Stimulated activated naive CD4-positive, alpha-beta T cell treated with Interleukin-2 at 50 U/mL for 16 hours (primary cell): ENCODE measurements around the gene BLOC1S6.

Source experiments
- DNase-seq: peaks from one replicate; lab custom pipeline; 2025; lab: John Stamatoyannopoulos, UW

BLOC1S6 gene, protein sequence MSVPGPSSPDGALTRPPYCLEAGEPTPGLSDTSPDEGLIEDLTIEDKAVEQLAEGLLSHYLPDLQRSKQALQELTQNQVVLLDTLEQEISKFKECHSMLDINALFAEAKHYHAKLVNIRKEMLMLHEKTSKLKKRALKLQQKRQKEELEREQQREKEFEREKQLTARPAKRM

DNA sequence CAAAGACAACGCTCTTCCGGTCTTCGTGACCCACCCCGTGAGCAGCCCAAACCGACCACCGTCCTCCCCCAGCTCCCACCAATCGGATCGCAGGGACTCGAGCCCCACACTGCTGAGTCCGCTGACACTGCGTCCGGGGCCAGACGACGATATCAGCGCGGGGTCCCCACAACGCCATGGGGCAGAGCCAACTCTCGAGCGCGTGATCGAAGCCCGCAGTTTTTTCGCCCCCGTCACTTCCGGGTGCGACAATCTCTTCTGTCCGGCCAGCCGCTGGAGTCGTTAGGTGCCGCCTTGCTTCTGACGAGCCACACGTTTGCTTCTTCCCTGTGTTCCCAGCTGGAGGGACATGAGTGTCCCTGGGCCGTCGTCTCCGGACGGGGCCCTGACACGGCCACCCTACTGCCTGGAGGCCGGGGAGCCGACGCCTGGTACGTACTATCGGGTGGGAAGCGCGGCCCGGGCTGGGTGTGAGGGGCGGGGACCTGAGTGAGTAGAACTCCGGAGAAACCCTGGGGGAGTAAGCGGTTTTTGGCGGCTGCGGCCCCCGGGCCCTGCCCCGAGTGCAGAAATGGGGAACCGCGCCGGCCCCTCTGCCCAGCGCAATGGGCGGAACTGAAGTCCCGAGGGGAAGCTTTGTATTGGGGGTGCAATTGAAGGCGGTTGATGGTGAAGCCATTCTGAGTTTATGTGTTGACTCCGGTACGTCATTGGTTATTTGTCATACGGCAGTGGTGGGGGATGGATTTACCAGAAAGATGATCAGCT lies at the start of gene BLOC1S6:
Gene BLOC1S6 (plus strand): TSS at position 285 of the 768 bp plus-strand sequence. CDS start 65 bp downstream, at position 350.
- DNase-seq = peak; percentile 85

DNA sequence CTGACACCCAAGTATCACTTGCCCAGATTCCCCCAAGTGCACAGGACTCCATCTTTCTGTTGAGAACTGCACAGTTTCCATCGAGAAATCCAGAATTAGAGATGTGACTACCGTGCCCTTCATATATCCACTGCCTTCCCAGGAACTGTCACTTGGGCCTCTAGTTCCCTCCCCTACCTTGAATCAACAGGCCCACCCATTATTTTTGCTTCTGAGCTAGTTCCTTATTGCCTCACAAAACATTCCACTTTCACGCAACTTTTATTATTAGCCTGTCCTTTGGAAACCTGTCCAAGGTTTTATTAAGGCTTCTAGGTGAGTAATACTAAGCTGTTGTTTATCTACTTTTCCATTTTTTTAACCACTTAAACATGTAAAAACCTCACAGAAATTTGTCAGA lies 47.5 kb upstream of the BLOC1S6 start:
- DNase-seq = no peak

DNA sequence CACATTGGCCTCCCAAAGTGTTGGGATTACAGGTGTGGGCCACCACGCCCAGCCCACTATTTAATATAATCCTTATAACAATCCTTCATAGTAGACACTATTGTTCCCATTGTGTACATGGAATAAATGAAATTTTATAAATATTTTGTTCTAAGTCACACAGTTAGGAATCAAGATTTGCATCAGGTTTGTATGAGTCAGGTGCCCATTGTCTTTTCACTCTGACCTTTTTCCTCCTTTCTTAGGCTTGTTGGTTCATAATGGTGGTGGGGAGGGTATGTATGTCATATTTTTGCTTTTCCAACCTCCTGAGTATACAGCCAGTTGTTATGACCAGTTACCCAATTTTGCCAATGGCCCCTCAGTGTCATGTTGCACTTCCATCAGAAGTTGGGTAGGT lies 46.6 kb upstream of the BLOC1S6 start:
- no peak for DNase-seq

DNA sequence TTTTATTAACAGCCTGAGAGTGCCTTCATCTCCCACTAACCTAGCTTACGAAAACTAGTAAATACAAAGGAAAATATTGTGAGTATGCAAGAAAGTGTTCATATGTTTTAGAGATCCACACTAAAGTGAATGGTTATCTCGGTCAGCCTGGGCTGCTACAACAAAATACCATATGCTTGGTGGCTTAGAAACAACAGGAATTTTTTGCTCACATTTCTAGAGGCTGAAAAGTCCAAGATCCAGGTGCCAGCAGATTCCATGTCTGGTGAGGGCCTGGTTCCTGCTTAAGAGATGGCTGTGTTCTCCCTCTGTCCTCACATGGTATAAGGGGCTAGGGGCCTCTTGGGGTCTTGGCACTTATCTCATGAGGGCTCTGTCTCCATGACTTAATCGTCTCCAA lies 44.1 kb upstream of the BLOC1S6 start:
- DNase-seq = no peak

DNA sequence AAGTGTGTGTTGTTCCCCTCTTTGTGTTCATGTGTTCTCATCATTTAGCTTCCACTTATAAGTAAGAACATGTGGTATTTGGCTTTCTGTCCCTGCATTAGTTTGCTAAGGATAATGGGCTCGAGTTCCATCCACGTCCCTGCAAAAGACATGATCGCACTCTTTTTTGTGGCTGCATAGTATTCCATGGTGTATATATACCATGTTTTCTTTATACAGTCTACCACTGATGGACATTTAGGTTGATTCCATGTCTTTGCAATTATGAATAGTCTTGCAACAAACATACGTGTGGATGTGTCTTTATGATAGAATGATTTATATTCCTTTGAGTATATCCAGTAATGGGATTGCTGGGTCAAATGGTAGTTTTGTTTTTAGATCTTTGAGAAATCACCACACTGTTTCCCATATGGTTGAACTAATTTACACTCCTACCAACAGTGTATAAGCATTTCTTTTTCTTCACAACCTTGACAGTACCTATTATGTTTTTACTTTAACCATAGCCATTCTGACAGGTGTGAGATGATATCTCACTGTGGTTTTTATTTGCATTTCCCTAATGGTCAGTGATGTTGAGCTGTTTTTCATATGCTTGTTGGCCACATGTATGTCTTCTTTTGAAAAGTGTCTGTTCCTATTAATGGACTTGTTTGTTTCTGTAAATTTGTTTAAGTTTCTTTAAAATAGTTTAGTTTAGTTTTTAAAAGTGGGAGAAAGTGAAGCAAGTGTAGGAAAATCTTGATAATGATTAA lies 42.7 kb upstream of the BLOC1S6 start:
- DNase-seq = no peak

DNA sequence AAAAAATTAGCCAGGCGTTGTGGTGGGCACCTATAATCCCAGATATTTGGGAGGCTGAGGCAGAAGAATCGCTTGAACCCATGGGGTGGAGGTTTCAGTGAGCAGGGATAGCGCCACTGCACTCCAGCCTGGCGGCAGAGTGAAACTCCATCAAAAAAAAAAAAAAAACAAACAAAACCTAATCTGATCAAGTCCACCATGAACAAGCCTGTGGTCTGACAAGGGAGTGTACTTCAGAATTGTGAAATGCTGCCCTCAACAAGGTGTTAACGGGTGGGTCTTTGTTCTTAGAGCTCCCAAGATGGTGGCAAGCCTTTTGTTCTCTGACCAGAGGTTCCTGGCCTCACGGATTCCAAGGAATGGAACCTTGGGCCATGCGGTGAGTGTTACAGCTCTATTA lies 40.4 kb upstream of the BLOC1S6 start:
- DNase-seq = no peak

DNA sequence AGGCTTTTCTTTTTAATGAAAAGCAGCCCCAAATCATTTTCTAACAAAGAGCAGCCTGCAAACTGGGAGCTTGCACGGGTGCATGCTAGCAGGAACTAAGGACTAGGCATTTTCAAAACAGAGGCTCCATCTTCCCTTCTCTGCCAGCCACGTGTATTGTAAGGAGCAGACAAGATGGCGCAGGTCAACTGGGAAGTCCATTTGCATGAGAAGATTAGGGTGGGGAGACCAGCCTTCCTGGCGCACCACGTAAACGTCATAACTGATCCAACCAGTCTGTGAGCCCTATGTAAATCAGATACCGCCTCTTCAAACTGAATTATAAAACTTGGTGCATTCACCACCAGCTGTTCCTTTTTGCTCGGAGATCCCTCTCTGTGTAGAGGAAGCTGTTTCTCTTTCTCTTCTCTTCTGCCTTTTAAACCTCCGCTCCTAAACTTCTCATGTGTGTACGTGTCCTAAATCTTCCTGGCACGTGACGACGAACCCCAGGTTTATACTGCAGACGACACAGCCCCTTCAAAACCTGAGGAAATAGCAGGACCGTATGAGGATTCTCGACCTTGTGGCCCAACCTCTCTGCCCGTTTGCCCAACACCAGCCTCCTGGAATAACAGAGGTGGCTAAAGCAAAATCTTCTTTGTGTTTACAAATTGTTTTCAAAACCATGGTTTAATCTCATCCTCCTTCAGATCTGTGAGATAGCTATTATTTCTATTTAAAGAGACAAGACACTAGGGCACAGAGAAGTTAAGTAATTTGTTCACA lies 38.2 kb upstream of the BLOC1S6 start:
- no peak for DNase-seq

DNA sequence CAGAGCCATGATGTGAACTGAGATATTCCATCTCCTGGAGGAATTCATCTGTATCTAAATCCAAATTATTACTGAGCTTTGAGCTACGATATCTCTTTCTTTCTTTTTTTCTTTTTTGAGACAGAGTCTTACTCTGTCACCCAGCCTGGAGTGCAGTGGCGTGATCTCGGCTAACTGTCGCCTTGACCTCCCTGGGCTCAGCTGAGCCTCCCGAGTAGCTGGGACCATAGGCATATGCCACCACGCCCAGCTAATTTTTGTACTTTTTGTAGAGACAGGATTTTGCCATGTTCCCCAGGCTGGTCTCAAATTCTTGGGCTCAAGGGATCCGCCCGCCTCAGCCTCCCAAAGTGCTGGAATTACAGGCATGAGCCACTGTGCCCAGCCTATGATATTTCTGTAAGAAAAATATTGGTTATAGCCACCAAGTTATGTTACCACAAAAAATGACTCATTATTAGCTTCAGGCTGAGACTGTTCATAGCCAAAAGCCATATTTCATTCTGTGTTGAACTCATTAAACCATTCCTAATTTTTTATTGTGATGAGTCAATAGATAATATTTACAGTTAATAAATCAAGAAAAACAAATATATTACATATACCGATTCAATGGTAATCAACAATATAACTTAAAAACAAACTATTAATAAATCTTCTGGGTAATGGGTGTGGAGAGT lies 37.5 kb upstream of the BLOC1S6 start:
- DNase-seq = no peak

DNA sequence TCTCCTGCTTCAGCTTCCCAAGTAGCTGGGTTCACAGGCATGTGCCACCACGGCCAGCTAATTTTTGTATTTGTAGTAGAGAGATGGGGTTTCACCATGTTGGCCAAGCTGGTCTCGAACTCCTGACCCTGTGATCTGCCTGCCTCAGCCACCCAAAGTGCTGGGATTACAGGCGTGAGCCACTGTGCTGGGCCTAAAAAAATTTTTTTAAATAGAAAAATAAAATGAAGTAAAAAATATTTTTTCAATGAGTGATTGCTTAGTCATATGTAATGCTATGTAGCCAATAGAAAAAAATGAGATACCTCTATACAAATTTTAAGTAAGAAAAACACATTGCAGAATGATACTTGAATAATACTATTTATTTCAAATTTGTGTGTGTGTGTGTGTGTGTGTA lies 36.7 kb upstream of the BLOC1S6 start:
- no peak for DNase-seq

DNA sequence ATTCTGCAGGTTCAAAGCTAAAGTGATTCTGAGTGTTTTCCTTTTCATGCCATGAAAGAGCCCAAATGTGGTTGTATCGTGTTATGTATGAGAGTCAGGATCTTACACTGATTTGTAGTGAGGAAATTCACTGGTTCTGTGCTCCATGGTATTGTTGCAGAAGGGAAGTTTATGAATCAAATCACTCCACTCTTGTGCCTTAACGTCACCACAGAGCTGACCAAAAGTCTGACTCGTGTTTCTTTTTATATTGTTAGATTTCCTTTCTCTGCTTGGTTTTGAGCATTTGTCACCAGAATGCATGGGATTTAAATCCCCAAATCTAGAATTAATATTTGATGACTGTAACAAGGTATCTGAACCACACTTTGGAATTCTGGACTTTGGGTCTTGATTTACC lies 35.5 kb upstream of the BLOC1S6 start:
- no peak for DNase-seq

DNA sequence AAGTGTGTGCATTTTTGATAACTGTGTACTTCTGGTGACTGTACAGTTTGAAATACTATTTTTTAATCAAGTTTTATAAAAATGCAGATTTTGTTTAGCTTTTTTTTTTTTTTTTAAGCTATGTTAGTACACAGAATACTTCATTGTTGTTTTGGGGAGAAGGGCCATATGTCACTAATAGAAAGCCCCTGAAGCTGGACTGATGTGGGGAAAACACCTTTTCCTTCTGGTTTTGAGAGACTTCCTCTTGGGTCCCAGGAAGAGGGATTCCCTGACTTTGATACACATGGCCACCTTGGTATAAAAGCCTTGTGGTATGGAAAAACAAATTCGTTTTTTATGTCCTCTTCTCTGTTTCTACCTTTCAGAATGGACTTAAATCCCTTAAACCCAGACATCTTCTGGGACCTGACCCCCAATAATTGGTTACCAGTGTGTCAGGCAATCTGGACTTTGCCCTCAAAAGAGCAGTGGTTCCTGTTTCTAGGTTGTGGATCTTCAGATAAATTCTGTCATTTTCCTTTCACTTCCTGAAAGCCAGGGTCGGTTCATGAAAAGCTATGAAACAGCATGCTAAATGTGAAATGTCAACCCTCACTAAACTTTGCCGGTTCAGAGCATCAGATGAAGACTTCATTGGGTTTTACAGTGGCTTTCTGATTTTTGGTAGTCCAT lies 31.1 kb upstream of the BLOC1S6 start:
- no peak for DNase-seq

DNA sequence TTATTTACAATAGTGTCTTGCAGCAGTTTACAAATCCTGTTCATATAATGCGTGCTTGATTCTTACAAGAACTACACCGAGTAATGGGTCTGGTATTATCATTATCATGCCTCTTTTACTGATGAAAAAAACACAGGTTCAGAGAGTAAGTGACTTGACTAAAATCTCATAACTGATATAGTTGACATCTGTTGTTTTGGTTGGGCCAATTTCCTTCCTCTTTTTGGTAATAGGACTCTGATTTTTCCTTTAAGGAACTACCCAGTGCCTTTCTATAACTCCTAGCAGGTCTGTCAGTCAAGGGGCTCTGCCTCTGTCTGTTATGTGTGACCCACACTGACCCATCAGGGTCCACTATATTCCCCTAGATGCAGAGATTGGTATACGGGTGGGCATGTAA lies 14.6 kb upstream of the BLOC1S6 start:
- DNase-seq = no peak

DNA sequence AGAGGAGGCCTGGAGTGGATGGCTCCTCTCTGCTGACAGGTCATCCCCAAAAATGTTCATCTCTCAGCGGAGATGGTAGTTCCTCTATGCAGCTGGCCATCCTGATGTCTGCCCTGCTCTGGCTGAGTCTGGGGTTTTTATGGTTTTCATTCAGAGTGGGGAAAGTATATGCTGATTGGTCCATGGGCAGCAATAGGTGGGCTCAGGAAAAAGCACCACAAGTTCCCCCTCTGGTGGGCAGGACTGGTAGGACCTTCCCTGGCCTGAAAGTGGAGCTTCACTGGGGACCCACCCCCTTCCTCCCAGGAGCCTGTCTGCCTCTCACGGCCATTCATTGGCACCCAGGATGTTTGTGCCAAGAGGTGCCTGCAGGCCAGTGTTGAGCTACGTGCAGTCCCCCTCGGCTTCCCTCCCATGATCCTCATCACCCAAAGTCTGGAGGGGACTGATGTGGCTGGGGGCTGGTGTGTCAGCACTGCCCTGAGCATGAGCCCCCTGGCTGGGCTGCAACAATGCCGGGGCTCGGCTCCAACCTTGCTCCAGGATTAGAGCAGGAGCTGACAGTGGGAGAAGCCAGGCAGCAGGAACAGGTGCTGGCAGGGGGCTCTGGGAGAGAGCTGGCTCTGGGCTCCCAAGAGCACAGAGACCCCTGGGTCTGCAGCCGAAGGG lies 13.1 kb upstream of the BLOC1S6 start:
- no peak for DNase-seq

DNA sequence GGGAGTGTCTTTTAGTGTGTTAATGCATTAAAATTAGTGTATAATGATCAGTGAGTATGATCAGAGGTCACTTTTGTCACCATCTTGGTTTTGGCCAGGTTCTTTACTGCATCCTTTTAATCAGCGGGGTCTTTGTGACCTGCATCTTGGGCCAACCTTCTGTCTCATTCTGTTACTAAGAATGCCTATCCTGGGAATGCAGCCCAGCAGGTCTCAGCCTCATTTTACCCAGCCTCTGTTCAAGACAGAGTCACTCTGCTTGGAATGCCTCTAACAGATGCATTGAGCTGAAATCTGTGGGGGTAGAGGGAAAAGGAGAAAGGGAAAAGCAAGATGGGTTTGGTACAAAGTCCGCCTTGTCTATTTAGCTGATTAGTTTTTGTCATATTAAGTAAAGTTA lies 5.3 kb upstream of the BLOC1S6 start:
- no peak for DNase-seq

DNA sequence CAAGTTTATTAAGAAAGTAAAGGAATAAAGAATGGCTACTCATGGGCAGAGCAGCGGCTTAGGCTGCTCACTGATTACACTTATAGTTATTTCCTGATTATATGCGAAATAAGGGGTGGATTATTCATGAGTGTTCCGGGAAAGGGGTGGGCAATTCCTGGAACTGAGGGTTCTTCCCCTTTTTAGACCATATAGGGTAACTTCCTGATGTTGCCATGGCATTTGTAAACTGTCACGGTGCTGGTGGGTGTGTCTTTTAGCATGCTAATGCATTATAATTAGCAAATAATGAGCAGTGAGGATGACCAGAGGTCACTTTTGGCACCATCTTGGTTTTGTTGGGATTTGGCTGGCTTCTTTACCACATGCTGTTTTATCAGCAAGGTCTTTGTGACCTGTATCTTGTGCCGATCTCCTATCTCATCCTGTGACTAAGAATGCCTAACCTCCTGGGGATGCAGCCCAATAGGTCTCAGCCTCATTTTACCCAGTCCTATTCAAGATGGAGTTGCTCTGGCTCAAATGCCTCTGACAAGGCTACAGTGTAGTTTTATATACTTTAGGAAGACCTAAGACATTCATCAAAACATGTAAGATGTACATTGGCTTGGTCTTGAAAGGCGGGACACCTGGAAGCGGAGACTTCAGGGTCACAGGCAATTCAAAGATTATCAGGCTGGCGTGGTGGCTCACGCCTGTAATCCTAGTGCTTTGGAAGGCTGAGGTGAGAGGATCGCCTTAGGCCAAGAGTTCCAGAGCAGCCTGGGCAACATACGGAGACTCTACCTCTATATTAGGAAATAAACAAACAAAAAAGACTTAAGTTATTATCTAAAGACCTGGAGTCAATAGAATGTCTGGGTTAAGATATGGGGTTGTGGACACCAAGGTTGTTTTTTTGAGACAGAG lies 3.2 kb upstream of the BLOC1S6 start:
- DNase-seq = no peak

DNA sequence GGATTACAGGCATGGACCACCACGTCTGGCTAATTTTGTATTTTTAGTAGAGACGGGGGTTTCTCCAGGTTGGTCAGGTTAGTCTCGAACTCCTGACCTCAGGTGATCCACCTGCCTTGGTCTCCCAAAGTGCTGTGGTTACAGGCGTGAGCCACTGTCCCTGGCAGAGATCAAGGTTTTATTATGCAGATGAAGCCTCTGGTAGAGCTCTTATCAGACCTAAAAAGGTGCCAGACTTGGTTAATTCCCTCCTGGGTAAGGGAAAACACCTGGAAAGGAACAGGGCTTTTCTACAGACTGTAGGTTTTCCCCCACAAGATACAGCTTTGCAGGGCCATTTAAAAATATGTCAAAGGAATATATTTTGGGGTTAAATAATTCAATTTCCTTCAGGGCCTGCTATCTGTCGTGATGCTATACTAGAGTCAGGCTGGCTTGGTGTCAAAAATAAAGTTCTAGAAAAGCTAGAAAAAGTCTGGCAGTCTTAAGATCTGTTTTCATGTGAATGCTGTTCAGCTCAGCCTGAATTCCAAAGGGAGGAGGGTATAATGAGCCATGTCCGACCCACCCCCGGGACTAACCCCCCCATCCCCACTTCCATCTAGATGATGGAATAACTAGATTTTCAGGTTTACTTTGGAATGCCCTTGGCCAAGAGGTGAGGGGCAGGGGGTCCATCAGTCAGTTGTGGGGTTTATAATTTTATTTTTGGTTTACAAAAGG lies 1.9 kb upstream of the BLOC1S6 start:
- DNase-seq = no peak

DNA sequence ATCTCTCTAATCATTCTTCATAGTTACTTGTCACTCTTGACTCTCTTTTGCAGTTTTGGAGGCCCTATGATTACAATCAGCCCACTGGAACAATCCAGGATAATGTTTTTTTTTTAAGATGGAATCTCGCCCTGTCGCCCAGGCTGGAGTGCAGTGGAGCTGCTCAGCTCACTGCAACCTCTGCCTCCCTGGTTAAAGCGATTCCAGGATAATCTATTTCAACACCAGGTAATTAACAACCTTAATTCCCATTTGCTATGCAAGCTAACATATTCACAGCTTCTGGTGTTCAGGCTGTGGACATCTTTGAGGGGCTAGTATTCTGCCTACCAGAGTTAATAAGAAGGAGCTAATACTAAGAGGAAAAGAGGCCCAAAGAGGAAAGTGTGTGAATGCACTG lies 1.1 kb upstream of the BLOC1S6 start:
- no peak for DNase-seq

DNA sequence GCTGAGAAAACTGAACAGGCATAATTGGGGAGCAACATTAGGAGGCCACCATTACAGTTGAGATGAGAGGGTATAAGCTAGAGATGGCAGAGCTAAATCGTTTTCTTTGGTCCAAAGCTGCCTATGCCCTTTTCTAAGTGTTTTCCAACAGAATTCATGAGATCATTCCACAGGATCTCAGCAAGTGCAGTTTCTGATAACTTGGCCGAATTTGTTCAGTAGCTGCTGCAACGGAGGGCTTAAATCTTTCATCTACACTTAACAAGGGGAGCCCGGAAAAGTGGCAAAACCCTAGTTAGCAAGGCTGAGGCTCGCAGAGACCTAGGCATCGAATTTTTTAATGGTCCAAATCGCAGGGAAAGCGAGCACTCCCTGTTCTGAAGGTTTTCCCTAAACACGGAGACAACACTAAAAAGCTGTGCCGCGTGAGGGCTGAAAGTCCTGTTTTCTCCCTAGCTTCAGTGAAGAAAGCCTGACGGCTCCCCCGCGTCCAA lies 531 bp upstream of the BLOC1S6 start:
- DNase-seq = no peak

DNA sequence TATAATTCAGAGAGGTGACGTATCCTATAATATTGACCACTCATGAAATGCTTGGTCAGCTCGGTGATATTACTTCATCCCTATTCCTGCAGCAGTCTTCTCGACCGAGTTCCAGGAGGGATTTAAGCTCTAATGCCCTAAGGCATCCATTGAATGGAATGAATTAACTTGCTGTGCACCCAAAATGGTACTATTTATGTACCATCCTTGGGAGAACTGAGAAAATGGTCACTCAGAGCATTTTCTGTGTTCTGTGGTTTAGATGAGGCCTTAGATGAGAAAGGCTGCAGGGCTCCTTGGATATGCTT lies 638 bp downstream of the BLOC1S6 start:
- no peak for DNase-seq
